HL-60 (cell line): ENCODE data around the gene RGP1.

ENCODE experiments used
- DNase-seq, 2 experiments: peaks; one replicate each; pipeline ENCODE4 v3.0.0-alpha.2; 2010 to 2020; ENCODE audit warnings: low read depth in 1 of 2, low spot score in 1 of 2
- H3K27ac ChIP-seq: fragments of 250-450 bp; sonication (Bioruptor Pico); replicated peaks from 2 replicates; pipeline ENCODE4 v1.5.1; 2020; ENCODE audit warnings: mild to moderate bottlenecking, moderate library complexity
- H3K27me3 ChIP-seq: fragments of 250-450 bp; sonication (Bioruptor Pico); 2 replicates; pipeline ENCODE4 v1.5.1; 2021; ENCODE audit warnings: mild to moderate bottlenecking, moderate library complexity; ENCODE audit not compliant: insufficient read depth, poor library complexity, severe bottlenecking
- H3K4me3 ChIP-seq: replicated peaks from 2 replicates; pipeline ENCODE4 v1.5.1; 2011; ENCODE audit warnings: mild to moderate bottlenecking, control low read depth, low read length; ENCODE audit not compliant: insufficient read depth
- CTCF ChIP-seq: IDR thresholded peaks from one replicate; pipeline ENCODE4 v1.5.1; 2011; ENCODE audit warnings: low read length, control low read depth, inconsistent platforms; ENCODE audit not compliant: insufficient read depth
- GABPA ChIP-seq: IDR thresholded peaks from 2 replicates; pipeline ENCODE4 v1.6.1; 2012; ENCODE audit warnings: low read depth
- POLR2AphosphoS5 ChIP-seq: IDR thresholded peaks from 2 replicates; pipeline ENCODE4 v1.6.1; 2012; ENCODE audit warnings: low read depth
- REST ChIP-seq: IDR thresholded peaks from 2 replicates; pipeline ENCODE4 v1.6.1; 2012; ENCODE audit warnings: low read depth; ENCODE audit not compliant: insufficient replicate concordance
- SPI1 ChIP-seq: IDR thresholded peaks from 2 replicates; pipeline ENCODE4 v1.6.1; 2012; ENCODE audit warnings: low read depth, mild to moderate bottlenecking, borderline replicate concordance

Gene RGP1

GRCh38 chr9:35755071-35755470, 6.0 kb downstream of the RGP1 start:
- H3K27ac ChIP-seq: no peak overlapping the region
- H3K4me3 ChIP-seq: no peak overlapping the region
- no peaks in the 10 kb centered on the region for H3K27me3 ChIP-seq
- no peak for DNase-seq
- TF ChIP-seq SPI1: no peak
- no peak for TF ChIP-seq GABPA
- TF ChIP-seq CTCF: no peak
- no peak for TF ChIP-seq POLR2AphosphoS5
- no peak for TF ChIP-seq REST

- Histone ChIP-seq H3K4me3 (peak overlapping the region; percentile 87), H3K27ac (peak overlapping the region; percentile 82), H3K27me3 (no peaks in the 10 kb centered on the region)
- no peak for TF ChIP-seq GABPA
- peak; percentile 34; the same call in 1 of the 2 replicates for TF ChIP-seq POLR2AphosphoS5
- TF ChIP-seq CTCF: peak; percentile 68
- TF ChIP-seq REST: no peak
- TF ChIP-seq SPI1: peak; percentile 72
- DNase-seq: peak; percentile 79 to 86
These were observed 7.5 kb downstream of the RGP1 start for GRCh38 chr9:35756275-35757225.

- Histone ChIP-seq H3K27ac (peak overlapping the region; percentile 82), H3K27me3 (no peaks in the 10 kb centered on the region), H3K4me3 (peak overlapping the region; percentile 87)
- peak; percentile 59 to 85 for DNase-seq
- TF ChIP-seq GABPA: no peak
- no peak for TF ChIP-seq POLR2AphosphoS5
- TF ChIP-seq CTCF: no peak
- 0 out of 2 replicates have a peak, but pooled peaks have one; percentile 7 for TF ChIP-seq SPI1
- no peak for TF ChIP-seq REST
These were observed 8.3 kb downstream of the RGP1 start for GRCh38 chr9:35757226-35757891.
